Progenitor cell of endocrine pancreas (in vitro differentiated cells): ENCODE measurements around the gene TAS2R30. TPM values are rescaled to one million over a fixed set of nuclear protein-coding genes. Genes with fewer than 3 reads are reported as not detected.

Source experiments
- DNase-seq: peaks from one replicate; pipeline ENCODE4 v3.0.0; 2021; ENCODE audit warnings: low spot score; ENCODE audit not compliant: unreplicated experiment
- H3K27ac Mint-ChIP-seq: 2 replicates; pipeline ENCODE4 v1.8.0; 2021; ENCODE audit warnings: mild to moderate bottlenecking, moderate library complexity, mixed read lengths
- H3K27me3 Mint-ChIP-seq: 2 replicates; pipeline ENCODE4 v1.8.0; 2021; ENCODE audit warnings: mixed read lengths
- H3K36me3 Mint-ChIP-seq: 2 replicates; pipeline ENCODE4 v1.8.0; 2022; ENCODE audit warnings: mixed read lengths; ENCODE audit not compliant: insufficient read depth
- H3K4me1 Mint-ChIP-seq: 2 replicates; pipeline ENCODE4 v1.8.0; 2021; ENCODE audit warnings: low read depth, mixed read lengths
- H3K4me3 Mint-ChIP-seq: 2 replicates; pipeline ENCODE4 v1.8.0; 2021; ENCODE audit warnings: low read depth, mild to moderate bottlenecking, moderate library complexity, mixed read lengths
- H3K9me3 Mint-ChIP-seq: 2 replicates; pipeline ENCODE4 v1.8.0; 2021; ENCODE audit warnings: low read depth, mixed read lengths
- CTCF ChIP-seq: fragments of 200-600 bp; sonication (generic); IDR thresholded peaks from one replicate; pipeline ENCODE4 v1.5.0; 2021; ENCODE audit warnings: antibody characterized with exemption, mild to moderate bottlenecking; ENCODE audit not compliant: unreplicated experiment
- long read RNA-seq: library from polyadenylated mRNA; unstranded; transcript quantifications from one replicate; pipeline ENCODE4 v2.0.0, GENCODE V29; 2020
- total RNA-seq: library from RNA; stranded (reverse); gene quantifications from 2 replicates; pipeline ENCODE4 v1.2.1, GENCODE V29; 2021

Gene TAS2R30
- 5.6 and 6.3 TPM in 2 replicates for total RNA-seq
- long read RNA-seq = 0 reads

- H3K4me1 Mint-ChIP-seq = peaks cover 11% of the 10 kb centered on the region
- H3K9me3 Mint-ChIP-seq = peaks cover 2% of the 10 kb centered on the region
- DNase-seq = no peak
- H3K4me3 Mint-ChIP-seq = no peak within 1 kb of the TSS
- TF ChIP-seq CTCF = no peak
- H3K27ac Mint-ChIP-seq = no peak within 1 kb of the TSS
- peaks cover 10% of the 10 kb centered on the region for H3K36me3 Mint-ChIP-seq
- no peaks in the 10 kb centered on the region for H3K27me3 Mint-ChIP-seq
Measured at GRCh38 chr12:11134305-11134704, at the start of gene TAS2R30. TSS of gene TAS2R30 (minus strand) at chr12:11134644. CDS start at chr12:11134244, 400 bp downstream.

- no peaks in the 10 kb centered on the region for H3K9me3 Mint-ChIP-seq
- no peak for TF ChIP-seq CTCF
- no peak overlapping the region for H3K27ac Mint-ChIP-seq
Measured at GRCh38 chr12:11183011-11183410, 48.6 kb upstream of the TAS2R30 start.

GRCh38 chr12:11182529-11182928, 48.1 kb upstream of the TAS2R30 start:
- no peak for DNase-seq
- H3K36me3 Mint-ChIP-seq = no peaks in the 10 kb centered on the region
- no peak overlapping the region for H3K27ac Mint-ChIP-seq
- peaks cover 6% of the 10 kb centered on the region for H3K4me1 Mint-ChIP-seq
- H3K27me3 Mint-ChIP-seq = no peaks in the 10 kb centered on the region
- H3K9me3 Mint-ChIP-seq = no peaks in the 10 kb centered on the region
- H3K4me3 Mint-ChIP-seq = no peak overlapping the region
- no peak for TF ChIP-seq CTCF

More at GRCh38 chr12:11183011-11183410, 48.6 kb upstream of the TAS2R30 start:
- Mint-ChIP-seq H3K4me1 (peaks cover 6% of the 10 kb centered on the region), H3K27me3 (no peaks in the 10 kb centered on the region), H3K4me3 (no peak overlapping the region), H3K36me3 (no peaks in the 10 kb centered on the region)
- DNase-seq = no peak

GRCh38 chr12:11178250-11178649, 43.8 kb upstream of the TAS2R30 start:
- Mint-ChIP-seq H3K4me3 (no peak overlapping the region), H3K36me3 (peaks cover 4% of the 10 kb centered on the region), H3K27me3 (no peaks in the 10 kb centered on the region), H3K4me1 (peaks cover 3% of the 10 kb centered on the region), H3K27ac (no peak overlapping the region), H3K9me3 (no peaks in the 10 kb centered on the region)
- no peak for TF ChIP-seq CTCF
- DNase-seq = no peak

- Mint-ChIP-seq H3K4me1 (peaks cover 27% of the 10 kb centered on the region), H3K27ac (no peak overlapping the region), H3K9me3 (no peaks in the 10 kb centered on the region), H3K27me3 (no peaks in the 10 kb centered on the region), H3K4me3 (no peak overlapping the region), H3K36me3 (peaks cover 5% of the 10 kb centered on the region)
- no peak for DNase-seq
- no peak for TF ChIP-seq CTCF
Measured at GRCh38 chr12:11174022-11174421, 39.6 kb upstream of the TAS2R30 start.
